ENCODE data around the gene WNT3A.

The WNT3A gene

DNA sequence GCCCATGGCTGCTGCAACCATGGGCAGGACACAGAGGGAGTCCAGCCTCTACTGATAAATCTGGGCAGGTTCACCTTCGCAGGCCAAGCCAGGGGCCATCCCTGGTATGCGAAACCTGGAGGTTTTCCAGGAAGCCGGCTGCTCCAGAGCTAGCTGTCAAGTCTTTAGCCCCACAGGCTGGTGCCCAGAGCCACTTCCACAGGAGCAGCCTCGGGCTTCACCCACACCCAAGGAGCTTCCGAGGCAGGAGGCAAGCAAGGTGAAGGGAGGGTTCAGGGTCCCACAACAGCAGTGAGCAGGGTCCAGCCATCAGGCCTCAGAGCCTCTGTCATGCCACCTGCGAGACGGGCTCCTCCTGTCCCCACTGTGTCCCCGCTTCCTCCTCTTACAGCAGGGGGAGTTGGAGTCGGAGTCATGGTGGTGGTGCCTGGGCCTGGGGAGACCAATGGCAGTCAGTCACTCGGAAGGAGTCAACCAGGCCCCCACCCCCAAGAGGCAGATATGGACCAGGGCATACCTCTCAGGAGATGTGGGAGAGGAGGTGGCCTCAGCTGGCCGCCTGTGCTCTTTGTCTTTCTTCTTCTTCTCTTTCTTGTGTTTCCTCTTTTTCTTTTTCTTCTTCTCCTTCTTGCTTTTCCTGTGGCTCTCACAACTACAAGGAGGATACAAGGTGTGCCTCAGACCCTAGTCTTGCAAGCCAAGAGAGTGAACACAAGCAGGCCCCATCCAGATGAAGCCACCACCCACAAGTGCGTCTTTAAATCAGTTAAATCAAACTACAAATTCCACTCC, 94.2 kb downstream of the WNT3A start (continued):
- no peak for TF ChIP-seq ZSCAN30 (tag by site-specific recombination; IDR thresholded peaks at IDR 0.05)
- TF ChIP-seq, protein P1, sequence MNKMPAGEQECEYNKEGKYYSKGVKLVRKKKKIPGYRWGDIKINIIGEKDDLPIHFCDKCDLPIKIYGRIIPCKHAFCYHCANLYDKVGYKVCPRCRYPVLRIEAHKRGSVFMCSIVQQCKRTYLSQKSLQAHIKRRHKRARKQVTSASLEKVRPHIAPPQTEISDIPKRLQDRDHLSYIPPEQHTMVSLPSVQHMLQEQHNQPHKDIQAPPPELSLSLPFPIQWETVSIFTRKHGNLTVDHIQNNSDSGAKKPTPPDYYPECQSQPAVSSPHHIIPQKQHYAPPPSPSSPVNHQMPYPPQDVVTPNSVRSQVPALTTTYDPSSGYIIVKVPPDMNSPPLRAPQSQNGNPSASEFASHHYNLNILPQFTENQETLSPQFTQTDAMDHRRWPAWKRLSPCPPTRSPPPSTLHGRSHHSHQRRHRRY (tag by site-specific recombination; IDR thresholded peaks at IDR 0.05), result no peak
- no peak for TF ChIP-seq ZNF521 (tag by site-specific recombination; IDR thresholded peaks at IDR 0.05)
- TF ChIP-seq GLIS1 (tag by site-specific recombination; IDR thresholded peaks at IDR 0.05), result peak; percentile 14; the same call in 1 of the 2 replicates
- no peak for TF ChIP-seq ZNF426 (tag by site-specific recombination; IDR thresholded peaks at IDR 0.05)
- TF ChIP-seq ZNF324 (tag by site-specific recombination; IDR thresholded peaks at IDR 0.05), result no peak
- no peak for TF ChIP-seq ZBTB49 (tag by site-specific recombination; IDR thresholded peaks at IDR 0.05; ENCODE audit: low read depth)
- TF ChIP-seq ZNF10 (tag by site-specific recombination; IDR thresholded peaks at IDR 0.05), result 0 out of 2 replicates have a peak, but pooled peaks have one; percentile 60
- TF ChIP-seq ZFHX2 (tag by site-specific recombination; conservative IDR thresholded peaks at IDR 0.05), result no peak
- TF ChIP-seq SP7 (tag by site-specific recombination; IDR thresholded peaks at IDR 0.05), result no peak
- TF ChIP-seq, protein P2, sequence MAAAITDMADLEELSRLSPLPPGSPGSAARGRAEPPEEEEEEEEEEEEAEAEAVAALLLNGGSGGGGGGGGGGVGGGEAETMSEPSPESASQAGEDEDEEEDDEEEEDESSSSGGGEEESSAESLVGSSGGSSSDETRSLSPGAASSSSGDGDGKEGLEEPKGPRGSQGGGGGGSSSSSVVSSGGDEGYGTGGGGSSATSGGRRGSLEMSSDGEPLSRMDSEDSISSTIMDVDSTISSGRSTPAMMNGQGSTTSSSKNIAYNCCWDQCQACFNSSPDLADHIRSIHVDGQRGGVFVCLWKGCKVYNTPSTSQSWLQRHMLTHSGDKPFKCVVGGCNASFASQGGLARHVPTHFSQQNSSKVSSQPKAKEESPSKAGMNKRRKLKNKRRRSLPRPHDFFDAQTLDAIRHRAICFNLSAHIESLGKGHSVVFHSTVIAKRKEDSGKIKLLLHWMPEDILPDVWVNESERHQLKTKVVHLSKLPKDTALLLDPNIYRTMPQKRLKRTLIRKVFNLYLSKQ (tag by site-specific recombination; IDR thresholded peaks at IDR 0.05; ENCODE audit: borderline replicate concordance), result no peak
- TF ChIP-seq HOXC10 (CRISPR knock-in tag; IDR thresholded peaks at IDR 0.05), result no peak
- TF ChIP-seq ZNF302 (tag by site-specific recombination; IDR thresholded peaks at IDR 0.05; ENCODE audit: low read depth), result no peak
- TF ChIP-seq PRDM2 (tag by site-specific recombination; IDR thresholded peaks at IDR 0.05; ENCODE audit: borderline replicate concordance), result no peak
- no peak for TF ChIP-seq ZNF830 (tag by site-specific recombination; IDR thresholded peaks at IDR 0.05; ENCODE audit: low read depth)
- TF ChIP-seq, protein P3, sequence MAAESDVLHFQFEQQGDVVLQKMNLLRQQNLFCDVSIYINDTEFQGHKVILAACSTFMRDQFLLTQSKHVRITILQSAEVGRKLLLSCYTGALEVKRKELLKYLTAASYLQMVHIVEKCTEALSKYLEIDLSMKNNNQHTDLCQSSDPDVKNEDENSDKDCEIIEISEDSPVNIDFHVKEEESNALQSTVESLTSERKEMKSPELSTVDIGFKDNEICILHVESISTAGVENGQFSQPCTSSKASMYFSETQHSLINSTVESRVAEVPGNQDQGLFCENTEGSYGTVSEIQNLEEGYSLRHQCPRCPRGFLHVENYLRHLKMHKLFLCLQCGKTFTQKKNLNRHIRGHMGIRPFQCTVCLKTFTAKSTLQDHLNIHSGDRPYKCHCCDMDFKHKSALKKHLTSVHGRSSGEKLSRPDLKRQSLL (tag by site-specific recombination; IDR thresholded peaks at IDR 0.05), result no peak
- TF ChIP-seq ZNF548 (tag by site-specific recombination; IDR thresholded peaks at IDR 0.05), result no peak
- TF ChIP-seq ZSCAN4 (tag by site-specific recombination; IDR thresholded peaks at IDR 0.05), result no peak
- TF ChIP-seq, protein P4, sequence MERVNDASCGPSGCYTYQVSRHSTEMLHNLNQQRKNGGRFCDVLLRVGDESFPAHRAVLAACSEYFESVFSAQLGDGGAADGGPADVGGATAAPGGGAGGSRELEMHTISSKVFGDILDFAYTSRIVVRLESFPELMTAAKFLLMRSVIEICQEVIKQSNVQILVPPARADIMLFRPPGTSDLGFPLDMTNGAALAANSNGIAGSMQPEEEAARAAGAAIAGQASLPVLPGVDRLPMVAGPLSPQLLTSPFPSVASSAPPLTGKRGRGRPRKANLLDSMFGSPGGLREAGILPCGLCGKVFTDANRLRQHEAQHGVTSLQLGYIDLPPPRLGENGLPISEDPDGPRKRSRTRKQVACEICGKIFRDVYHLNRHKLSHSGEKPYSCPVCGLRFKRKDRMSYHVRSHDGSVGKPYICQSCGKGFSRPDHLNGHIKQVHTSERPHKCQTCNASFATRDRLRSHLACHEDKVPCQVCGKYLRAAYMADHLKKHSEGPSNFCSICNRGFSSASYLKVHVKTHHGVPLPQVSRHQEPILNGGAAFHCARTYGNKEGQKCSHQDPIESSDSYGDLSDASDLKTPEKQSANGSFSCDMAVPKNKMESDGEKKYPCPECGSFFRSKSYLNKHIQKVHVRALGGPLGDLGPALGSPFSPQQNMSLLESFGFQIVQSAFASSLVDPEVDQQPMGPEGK (tag by site-specific recombination; IDR thresholded peaks at IDR 0.05), result peak; percentile 60; the same call in 1 of the 2 replicates
- TF ChIP-seq, protein P5, sequence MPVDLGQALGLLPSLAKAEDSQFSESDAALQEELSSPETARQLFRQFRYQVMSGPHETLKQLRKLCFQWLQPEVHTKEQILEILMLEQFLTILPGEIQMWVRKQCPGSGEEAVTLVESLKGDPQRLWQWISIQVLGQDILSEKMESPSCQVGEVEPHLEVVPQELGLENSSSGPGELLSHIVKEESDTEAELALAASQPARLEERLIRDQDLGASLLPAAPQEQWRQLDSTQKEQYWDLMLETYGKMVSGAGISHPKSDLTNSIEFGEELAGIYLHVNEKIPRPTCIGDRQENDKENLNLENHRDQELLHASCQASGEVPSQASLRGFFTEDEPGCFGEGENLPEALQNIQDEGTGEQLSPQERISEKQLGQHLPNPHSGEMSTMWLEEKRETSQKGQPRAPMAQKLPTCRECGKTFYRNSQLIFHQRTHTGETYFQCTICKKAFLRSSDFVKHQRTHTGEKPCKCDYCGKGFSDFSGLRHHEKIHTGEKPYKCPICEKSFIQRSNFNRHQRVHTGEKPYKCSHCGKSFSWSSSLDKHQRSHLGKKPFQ (tag by site-specific recombination; IDR thresholded peaks at IDR 0.05), result no peak
- TF ChIP-seq TCF7L2 (IDR thresholded peaks at IDR 0.05; ENCODE audit: borderline replicate concordance, low read depth, low read length), result no peak
